H1 (cell line): ENCODE measurements around the gene NOXO1. TPM values are rescaled to one million over a fixed set of nuclear protein-coding genes. Genes with fewer than 3 reads are reported as not detected.

Experiments used
- ATF3 ChIP-seq: IDR thresholded peaks from 2 replicates; pipeline ENCODE4 v1.6.1; 2011; ENCODE audit warnings: low read depth, mild to moderate bottlenecking, low read length; ENCODE audit not compliant: insufficient read depth
- BACH1 ChIP-seq: IDR thresholded peaks from 2 replicates; pipeline ENCODE4 v1.6.1; 2012; ENCODE audit warnings: low read length, improper control_type of control experiment
- BCL11A ChIP-seq, 2 experiments: IDR thresholded peaks; one replicate each; pipeline ENCODE4 v1.6.1; 2011; ENCODE audit warnings: low read depth in 2 of 2, low read length in 2 of 2, mild to moderate bottlenecking in 2 of 2
- BRCA1 ChIP-seq: IDR thresholded peaks from 2 replicates; pipeline ENCODE4 v1.6.1; 2012; ENCODE audit warnings: low read depth, low read length, improper control_type of control experiment
- CHD2 ChIP-seq: IDR thresholded peaks from 2 replicates; pipeline ENCODE4 v1.6.1; 2012; ENCODE audit warnings: low read length, improper control_type of control experiment
- EGR1 ChIP-seq: IDR thresholded peaks from 2 replicates; pipeline ENCODE4 v1.6.1; 2011; ENCODE audit warnings: low read depth, low read length, borderline replicate concordance
- GTF2F1 ChIP-seq: IDR thresholded peaks from 2 replicates; pipeline ENCODE4 v1.6.1; 2012; ENCODE audit warnings: low read depth, low read length, improper control_type of control experiment, borderline replicate concordance
- MAFK ChIP-seq: IDR thresholded peaks from 2 replicates; pipeline ENCODE4 v1.6.1; 2012; ENCODE audit warnings: low read depth, mild to moderate bottlenecking, improper control_type of control experiment, low read length
- NRF1 ChIP-seq: IDR thresholded peaks from 2 replicates; pipeline ENCODE4 v1.6.1; 2011; ENCODE audit warnings: mild to moderate bottlenecking, low read depth, low read length, improper control_type of control experiment
- PHF8 ChIP-seq: fragments of 200-600 bp; sonication (generic); conservative IDR thresholded peaks from 2 replicates; pipeline ENCODE4 v1.7.1; 2012; ENCODE audit warnings: low read depth, mild to moderate bottlenecking, inconsistent platforms, low read length, moderate library complexity
- POLR2A ChIP-seq, 2 experiments: IDR thresholded peaks; 1 replicate in 1 of 2; 2 replicates in 1 of 2; pipeline ENCODE4 v1.6.1; 2011; ENCODE audit warnings: low read depth in 2 of 2, low read length in 2 of 2, mild to moderate bottlenecking in 2 of 2; ENCODE audit errors: control extremely low read depth in 1 of 2
- POLR2AphosphoS5 ChIP-seq: IDR thresholded peaks from 2 replicates; pipeline ENCODE4 v1.6.1; 2011; ENCODE audit warnings: low read depth, low read length
- RAD21 ChIP-seq, 2 experiments: IDR thresholded peaks in 1 of 2; conservative IDR thresholded peaks in 1 of 2; 2 replicates each; pipeline ENCODE4 v1.6.1; 2011; ENCODE audit warnings: low read depth in 2 of 2, low read length in 2 of 2, improper control_type of control experiment in 1 of 2, inconsistent platforms in 1 of 2, mild to moderate bottlenecking in 1 of 2, moderate library complexity in 1 of 2
- RXRA ChIP-seq: IDR thresholded peaks from 2 replicates; pipeline ENCODE4 v1.6.1; 2011; ENCODE audit warnings: low read depth, mild to moderate bottlenecking, low read length, moderate library complexity; ENCODE audit not compliant: insufficient read depth
- SIN3A ChIP-seq, 2 experiments: IDR thresholded peaks in 1 of 2; conservative IDR thresholded peaks in 1 of 2; 2 replicates each; pipeline ENCODE4 v1.6.1; 2011 to 2012; ENCODE audit warnings: low read length in 2 of 2, improper control_type of control experiment in 1 of 2, low read depth in 1 of 2, mild to moderate bottlenecking in 1 of 2
- TAF7 ChIP-seq: optimal IDR thresholded peaks from 2 replicates; pipeline ENCODE3; 2011; ENCODE audit warnings: low read depth, mild to moderate bottlenecking, inconsistent platforms, low read length, moderate library complexity, borderline replicate concordance
- TCF12 ChIP-seq: IDR thresholded peaks from 2 replicates; pipeline ENCODE4 v1.6.1; 2011; ENCODE audit warnings: low read depth, mild to moderate bottlenecking, low read length
- YY1 ChIP-seq: IDR thresholded peaks from 2 replicates; pipeline ENCODE4 v1.6.1; 2011; ENCODE audit warnings: low read depth, mild to moderate bottlenecking, low read length
- ZNF274 ChIP-seq: IDR thresholded peaks from 2 replicates; pipeline ENCODE4 v1.7.0; 2012; ENCODE audit warnings: low read length, borderline replicate concordance; ENCODE audit errors: extremely low read depth
- polyA plus RNA-seq, 7 experiments: library from polyadenylated mRNA; depleted of rRNA in 3 of 7; stranded (reverse) in 5 of 7; unstranded in 2 of 7; fragments of >200 nt in 5 of 7; fragments of 200-250 nt in 2 of 7; gene quantifications; 1 replicate in 5 of 7; 2 replicates in 1 of 7; 4 replicates in 1 of 7; pipeline versions ENCODE4 v1.2.1 to v1.2.3, GENCODE V29; 2011 to 2013; ENCODE audit warnings: missing spikeins in 2 of 7, mixed read lengths in 2 of 7
- total RNA-seq: library from RNA; stranded (reverse); fragmentation: NEBNext Ultra II Directional; extraction: Animal tissue kit (Norgen Biotek cat#: 25700); gene quantifications from 2 replicates; pipeline ENCODE4 v1.2.1, GENCODE V29; 2021
- TF ChIP-seq, protein P1 (sequence below): IDR thresholded peaks from 2 replicates; pipeline ENCODE4 v1.6.1; 2012; ENCODE audit warnings: low read length, inconsistent platforms

NOXO1 gene
- total and polyA plus RNA-seq, 2 of the 8 experiments (the other 6 are each of a cell fraction or from before 2014, with no cell fraction given) = 1.3 to 2.5 TPM

DNA sequence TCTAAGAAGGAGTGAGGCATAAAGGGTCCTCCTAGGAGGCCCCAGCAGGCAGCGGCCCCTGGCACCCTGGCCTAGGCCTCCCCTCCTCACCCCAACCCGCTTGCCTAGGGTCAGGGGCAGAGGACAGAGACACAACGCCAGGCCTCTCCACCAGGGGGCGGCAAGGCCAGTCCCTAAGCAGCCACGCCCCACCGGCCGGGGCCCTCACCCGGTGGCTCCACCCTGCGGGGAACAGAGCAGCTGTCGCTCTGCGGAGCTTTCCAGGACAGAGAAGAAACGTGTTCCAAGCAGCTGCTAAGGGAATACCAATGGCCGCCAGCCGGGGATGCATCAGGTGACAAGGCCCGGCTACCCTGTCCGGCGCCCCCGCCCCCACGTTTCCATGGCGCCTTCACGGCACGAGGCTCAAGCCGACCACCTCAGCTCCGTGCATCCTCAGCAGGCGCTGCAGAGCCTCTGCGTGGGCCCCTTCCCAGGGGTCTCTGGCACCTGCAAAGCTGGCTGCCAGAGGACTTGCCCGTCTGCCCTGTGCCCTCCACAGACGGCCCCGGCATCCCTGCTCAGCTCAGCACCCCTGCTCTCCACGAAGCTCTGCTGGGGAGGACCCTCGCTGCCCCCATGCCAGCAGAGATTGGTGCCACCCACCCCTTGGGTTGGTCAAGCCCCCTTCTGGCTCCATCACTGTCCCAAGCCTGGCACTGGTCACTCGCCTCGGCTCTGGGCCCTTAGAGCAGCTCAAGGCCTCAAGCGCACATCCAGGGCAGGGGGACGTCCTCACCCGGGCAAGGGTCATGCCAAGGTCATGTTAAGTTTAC, 22.8 kb upstream of the NOXO1 start (continued):
- TF ChIP-seq SIN3A (conservative IDR thresholded peaks at IDR 0.05 in 1 of 2, IDR thresholded peaks at IDR 0.05 in 1 of 2; ENCODE audit: low read depth in 1 of 2, low read length in 2 of 2) (peak; percentile 93 to 98; a peak in 3 of 4 replicates), BACH1 (no peak; the same call in 1 of the 2 replicates), POLR2A (IDR thresholded peaks at IDR 0.05; ENCODE audit: control extremely low read depth in 1 of 2, low read depth in 2 of 2, low read length in 2 of 2) (no peak), BCL11A (IDR thresholded peaks at IDR 0.05; ENCODE audit: low read depth in 2 of 2, low read length in 2 of 2) (no peak), GTF2F1 (no peak), YY1 (peak; percentile 95), ATF3 (peak; percentile 54; the same call in 1 of the 2 replicates), ZNF274 (no peak), TAF7 (peak; percentile 76), NRF1 (no peak), TCF12 (0 out of 2 replicates have a peak, but pooled peaks have one; percentile 83), EGR1 (peak; percentile 56; the same call in 1 of the 2 replicates), BRCA1 (no peak), CHD2 (no peak; the same call in 1 of the 2 replicates), RXRA (no peak), PHF8 (no peak), MAFK (no peak), RAD21 (IDR thresholded peaks at IDR 0.05 in 1 of 2, conservative IDR thresholded peaks at IDR 0.05 in 1 of 2; ENCODE audit: low read depth in 2 of 2, low read length in 2 of 2) (peak; percentile 55 to 62), POLR2AphosphoS5 (no peak)
- TF ChIP-seq, protein P1, sequence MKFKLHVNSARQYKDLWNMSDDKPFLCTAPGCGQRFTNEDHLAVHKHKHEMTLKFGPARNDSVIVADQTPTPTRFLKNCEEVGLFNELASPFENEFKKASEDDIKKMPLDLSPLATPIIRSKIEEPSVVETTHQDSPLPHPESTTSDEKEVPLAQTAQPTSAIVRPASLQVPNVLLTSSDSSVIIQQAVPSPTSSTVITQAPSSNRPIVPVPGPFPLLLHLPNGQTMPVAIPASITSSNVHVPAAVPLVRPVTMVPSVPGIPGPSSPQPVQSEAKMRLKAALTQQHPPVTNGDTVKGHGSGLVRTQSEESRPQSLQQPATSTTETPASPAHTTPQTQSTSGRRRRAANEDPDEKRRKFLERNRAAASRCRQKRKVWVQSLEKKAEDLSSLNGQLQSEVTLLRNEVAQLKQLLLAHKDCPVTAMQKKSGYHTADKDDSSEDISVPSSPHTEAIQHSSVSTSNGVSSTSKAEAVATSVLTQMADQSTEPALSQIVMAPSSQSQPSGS = no peak
